GM19372 (cell line): ENCODE measurements around the gene IL15RA.
"Not testable (repeated sequence)": the region's sequence is repeated elsewhere in the genome, so short reads cannot be mapped to it uniquely, and the experiment has no call there.

Experiments used
- ATAC-seq: cut with Tn5 transposase; IDR thresholded peaks from one replicate; pipeline ENCODE4 v1.9.1; 2021; ENCODE audit warnings: mild to moderate bottlenecking, low read depth, moderate library complexity; ENCODE audit not compliant: unreplicated experiment

IL15RA gene

GRCh38 chr10:6006991-6007390 is 29.6 kb upstream of the IL15RA start:
- ATAC-seq, result no peak

- ATAC-seq, result no peak
These were observed 29.2 kb upstream of the IL15RA start for GRCh38 chr10:6006546-6006945.

- ATAC-seq, result no peak
These were observed 28.6 kb upstream of the IL15RA start for GRCh38 chr10:6005856-6006395.

GRCh38 chr10:6005161-6005804 is 27.9 kb upstream of the IL15RA start:
- ATAC-seq, result not testable (repeated sequence)

GRCh38 chr10:6002809-6003510 is 25.6 kb upstream of the IL15RA start:
- ATAC-seq, result no peak

GRCh38 chr10:5999440-6000165 is 22.3 kb upstream of the IL15RA start:
- ATAC-seq, result no peak

GRCh38 chr10:5996696-5997095 is 19.4 kb upstream of the IL15RA start:
- no peak for ATAC-seq

- no peak for ATAC-seq
These were observed 15.1 kb upstream of the IL15RA start for GRCh38 chr10:5992398-5992797.

GRCh38 chr10:5991708-5992107 is 14.4 kb upstream of the IL15RA start:
- no peak for ATAC-seq

- ATAC-seq, result no peak
These were observed 12.4 kb upstream of the IL15RA start for GRCh38 chr10:5989756-5990155.

GRCh38 chr10:5988336-5988920 is 11.1 kb upstream of the IL15RA start:
- no peak for ATAC-seq

GRCh38 chr10:5987747-5988146 is 10.4 kb upstream of the IL15RA start:
- no peak for ATAC-seq

- no peak for ATAC-seq
These were observed 7.7 kb upstream of the IL15RA start for GRCh38 chr10:5985029-5985428.

GRCh38 chr10:5983774-5984173 is 6.4 kb upstream of the IL15RA start:
- ATAC-seq, result no peak

- ATAC-seq, result no peak
These were observed 4.2 kb upstream of the IL15RA start for GRCh38 chr10:5981529-5981928.

GRCh38 chr10:5978230-5978489 is 817 bp upstream of the IL15RA start:
- no peak for ATAC-seq

GRCh38 chr10:5976512-5977470 is 552 bp downstream of the IL15RA start:
- peak; percentile 24 for ATAC-seq

- peak; percentile 34 for ATAC-seq
These were observed 1.5 kb downstream of the IL15RA start for GRCh38 chr10:5975641-5976473.

GRCh38 chr10:5973069-5973468 is 4.3 kb downstream of the IL15RA start:
- ATAC-seq, result no peak
